AG04449 (cell line): ENCODE data around the gene KRT82.

Experiments used
- CTCF ChIA-PET: fragments of 350-600 bp; formaldehyde crosslinking; extraction: SDS; loops from one replicate; lab custom pipeline; 2021; ENCODE audit warnings: antibody characterized with exemption; lab: Yijun Ruan, JAX
- POLR2A ChIA-PET: fragments of 400-600, 350-600 bp; formaldehyde crosslinking; extraction: SDS; loops from one replicate; lab custom pipeline; 2020; ENCODE audit warnings: antibody characterized with exemption, inconsistent platforms; lab: Yijun Ruan, JAX
- DNase-seq: peaks from one replicate; pipeline ENCODE4 v3.0.0-alpha.2; 2010; ENCODE audit warnings: low read depth, low spot score
- H3K4me3 ChIP-seq: 2 replicates; pipeline ENCODE4 v1.5.1; 2011; ENCODE audit warnings: low read depth, mild to moderate bottlenecking, control low read depth, low read length
- CTCF ChIP-seq: IDR thresholded peaks from one replicate; pipeline ENCODE4 v1.5.1; 2011; ENCODE audit warnings: mild to moderate bottlenecking, moderate library complexity, low read length, control low read depth, inconsistent platforms; ENCODE audit not compliant: insufficient read depth; ENCODE audit errors: missing control alignments

Gene KRT82

GRCh38 chr12:52423661-52424500 is 17.7 kb upstream of the KRT82 start:
- no peak overlapping the region for H3K4me3 ChIP-seq
- ChIA-PET POLR2A (no interaction called here), CTCF (no interaction called here)
- DNase-seq: no peak
- TF ChIP-seq CTCF: no peak

GRCh38 chr12:52423035-52423434 is 16.9 kb upstream of the KRT82 start:
- CTCF ChIA-PET: interaction anchor here (0.9 to 1.6 kb wide), 2 partner anchors 8 to 31 kb away, joined by 3 read pairs; no protein-coding TSS in a partner anchor
- POLR2A ChIA-PET: no interaction called here

GRCh38 chr12:52419656-52420055 is 13.5 kb upstream of the KRT82 start:
- ChIA-PET CTCF (interaction anchor here (1.3 kb wide), 1 partner anchor 23 kb away, joined by 3 read pairs; no protein-coding TSS in a partner anchor), POLR2A (no interaction called here)
- H3K4me3 ChIP-seq: no peak overlapping the region

More at GRCh38 chr12:52423035-52423434, 16.9 kb upstream of the KRT82 start:
- H3K4me3 ChIP-seq: no peak overlapping the region
- no peak for TF ChIP-seq CTCF
- DNase-seq: no peak

DNA sequence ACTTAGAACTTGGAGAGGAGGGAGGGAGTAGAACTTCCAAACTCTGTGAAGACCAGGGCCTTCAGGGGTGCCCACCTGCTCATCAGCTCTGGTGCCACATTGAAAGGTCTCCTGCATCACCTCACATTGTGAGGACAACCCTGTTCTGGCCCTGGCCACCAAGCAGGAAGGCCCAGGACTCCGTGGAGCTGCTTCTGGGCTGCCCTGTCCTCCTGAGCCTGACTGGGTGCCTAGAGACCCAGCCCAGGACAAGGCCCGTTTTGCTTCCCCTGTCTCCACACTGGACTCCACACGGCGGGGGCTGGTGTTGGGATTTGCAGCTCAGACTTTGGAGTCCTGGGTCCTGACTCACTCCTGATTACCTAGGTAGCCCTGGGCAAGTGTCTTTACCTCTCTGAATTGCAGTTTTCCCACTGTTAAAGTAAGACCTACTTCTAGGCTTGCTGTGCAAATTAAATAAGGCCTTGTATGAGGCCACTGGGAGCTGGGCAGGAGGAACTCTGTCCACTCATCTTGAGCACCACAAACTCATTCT is 12.5 kb upstream of the KRT82 start:
- CTCF ChIA-PET: interaction anchor here (1.0 kb wide), 1 partner anchor 46 kb away, joined by 4 read pairs; no protein-coding TSS in a partner anchor
- POLR2A ChIA-PET: no interaction called here
- no peak for DNase-seq
- H3K4me3 ChIP-seq: no peak overlapping the region
- no peak for TF ChIP-seq CTCF

More at GRCh38 chr12:52419656-52420055, 13.5 kb upstream of the KRT82 start:
- no peak for DNase-seq
- no peak for TF ChIP-seq CTCF

DNA sequence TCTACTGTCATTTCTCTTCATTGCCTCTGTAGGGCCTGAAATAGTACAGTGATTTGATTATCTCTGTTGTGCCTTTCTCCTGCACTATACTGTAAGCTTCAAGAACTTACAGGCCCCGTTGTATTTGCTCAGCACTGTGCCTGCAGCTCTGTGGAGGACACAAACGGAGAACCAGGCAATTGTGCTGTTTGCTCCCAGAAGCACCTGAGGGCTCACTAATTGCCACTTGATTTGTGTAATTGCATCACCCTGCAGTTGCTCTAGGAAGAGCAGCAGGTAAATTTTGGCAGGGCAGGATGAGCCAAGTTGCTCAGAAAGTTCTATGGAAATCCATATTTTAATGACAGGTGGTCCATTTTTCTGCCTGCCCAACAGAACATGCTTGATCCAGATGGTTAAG is 11.6 kb upstream of the KRT82 start:
- POLR2A ChIA-PET: no interaction called here
- TF ChIP-seq CTCF: no peak
- CTCF ChIA-PET: interaction anchor here (1.0 kb wide), 1 partner anchor 10 kb away, joined by 3 read pairs; no protein-coding TSS in a partner anchor

GRCh38 chr12:52416795-52417194 is 10.7 kb upstream of the KRT82 start:
- no peak for DNase-seq
- no peak overlapping the region for H3K4me3 ChIP-seq
- CTCF ChIA-PET: interaction anchor here (1.0 to 1.4 kb wide), 3 partner anchors 11 to 463 kb away, joined by 3 read pairs; no protein-coding TSS in a partner anchor
- POLR2A ChIA-PET: no interaction called here
- TF ChIP-seq CTCF: no peak

More for the DNA sequence above, 11.6 kb upstream of the KRT82 start:
- DNase-seq: no peak
- no peak overlapping the region for H3K4me3 ChIP-seq
